HFFc6 (cell line): ENCODE results near the gene ZBED5. TPM values are rescaled to one million over a fixed set of nuclear protein-coding genes. Genes with fewer than 3 reads are reported as not detected.
A peak's percentile ranks its signal among the peaks of the same experiment; 100 is the strongest.

Source experiments
- DNase-seq: peaks from one replicate; pipeline ENCODE4 v3.0.0-alpha.2; 2018
- H3K27ac Mint-ChIP-seq: 2 replicates; pipeline ENCODE4 v1.8.0; 2020; ENCODE audit warnings: mild to moderate bottlenecking, mixed read lengths
- H3K27me3 Mint-ChIP-seq: 2 replicates; pipeline ENCODE4 v1.8.0; 2021; ENCODE audit warnings: mild to moderate bottlenecking, moderate library complexity, mixed read lengths; ENCODE audit not compliant: insufficient read depth
- H3K36me3 Mint-ChIP-seq: 2 replicates; pipeline ENCODE4 v1.8.0; 2021; ENCODE audit warnings: low read depth, mixed read lengths
- H3K4me1 Mint-ChIP-seq: 2 replicates; pipeline ENCODE4 v1.8.0; 2020; ENCODE audit warnings: low read depth, mixed read lengths
- H3K4me3 Mint-ChIP-seq: 2 replicates; pipeline ENCODE4 v1.8.0; 2020; ENCODE audit warnings: mild to moderate bottlenecking, moderate library complexity, mixed read lengths
- H3K9me3 Mint-ChIP-seq: 2 replicates; pipeline ENCODE4 v1.8.0; 2020; ENCODE audit warnings: mild to moderate bottlenecking, mixed read lengths
- total RNA-seq, 6 experiments: library from RNA; stranded (reverse); fragmentation: NEBNext Ultra II Directional; extraction: Animal tissue kit (Norgen Biotek cat#: 25700); gene quantifications; 2 replicates in 1 of 6; 3 replicates in 5 of 6; pipeline ENCODE4 v1.2.3, GENCODE V29; 2021
- TF ChIP-seq, protein P1 (sequence below): fragments of 200-600 bp; sonication (generic); IDR thresholded peaks from 2 replicates; pipeline ENCODE4 v1.5.0; 2021; ENCODE audit warnings: antibody characterized with exemption, mild to moderate bottlenecking

ZBED5 gene
- total RNA-seq, 6 experiments from 2014 or later = 24.0 to 29.0 (median 26.4) TPM

- Mint-ChIP-seq H3K4me1 (peaks cover 44% of the 10 kb centered on the region), H3K27ac (peak overlapping the region; percentile 45; the same call in 1 of the 2 replicates), H3K27me3 (no peaks in the 10 kb centered on the region), H3K36me3 (no peaks in the 10 kb centered on the region), H3K9me3 (no peaks in the 10 kb centered on the region), H3K4me3 (no peak overlapping the region; the same call in 1 of the 2 replicates)
- TF ChIP-seq, protein P1, sequence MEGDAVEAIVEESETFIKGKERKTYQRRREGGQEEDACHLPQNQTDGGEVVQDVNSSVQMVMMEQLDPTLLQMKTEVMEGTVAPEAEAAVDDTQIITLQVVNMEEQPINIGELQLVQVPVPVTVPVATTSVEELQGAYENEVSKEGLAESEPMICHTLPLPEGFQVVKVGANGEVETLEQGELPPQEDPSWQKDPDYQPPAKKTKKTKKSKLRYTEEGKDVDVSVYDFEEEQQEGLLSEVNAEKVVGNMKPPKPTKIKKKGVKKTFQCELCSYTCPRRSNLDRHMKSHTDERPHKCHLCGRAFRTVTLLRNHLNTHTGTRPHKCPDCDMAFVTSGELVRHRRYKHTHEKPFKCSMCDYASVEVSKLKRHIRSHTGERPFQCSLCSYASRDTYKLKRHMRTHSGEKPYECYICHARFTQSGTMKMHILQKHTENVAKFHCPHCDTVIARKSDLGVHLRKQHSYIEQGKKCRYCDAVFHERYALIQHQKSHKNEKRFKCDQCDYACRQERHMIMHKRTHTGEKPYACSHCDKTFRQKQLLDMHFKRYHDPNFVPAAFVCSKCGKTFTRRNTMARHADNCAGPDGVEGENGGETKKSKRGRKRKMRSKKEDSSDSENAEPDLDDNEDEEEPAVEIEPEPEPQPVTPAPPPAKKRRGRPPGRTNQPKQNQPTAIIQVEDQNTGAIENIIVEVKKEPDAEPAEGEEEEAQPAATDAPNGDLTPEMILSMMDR = no peak
- DNase-seq = peak; percentile 85
These were observed 39.3 kb downstream of the ZBED5 start for GRCh38 chr11:10818594-10818993.

DNA sequence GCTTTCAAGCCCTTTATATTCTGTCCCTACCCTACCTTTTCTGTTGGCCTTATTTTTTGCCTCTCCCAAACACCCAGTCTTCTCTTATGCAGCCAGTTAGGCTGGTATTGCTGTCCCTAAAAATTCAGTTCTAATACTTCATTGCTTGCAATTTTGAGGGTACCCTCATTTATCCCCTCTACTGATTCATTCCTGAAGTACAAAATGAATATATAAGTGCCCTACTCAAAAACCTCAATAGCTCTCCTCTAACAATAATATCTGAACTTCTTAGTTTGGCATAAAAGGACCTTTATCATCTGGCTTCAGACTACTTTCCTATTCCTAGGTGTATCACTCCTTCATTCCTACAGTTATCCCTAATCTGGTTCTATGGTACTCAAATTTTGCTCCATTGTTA lies 43.9 kb downstream of the ZBED5 start:
- no peak for DNase-seq
- no peaks in the 10 kb centered on the region for H3K9me3 Mint-ChIP-seq
- peaks cover 39% of the 10 kb centered on the region for H3K4me1 Mint-ChIP-seq
- peaks cover 3% of the 10 kb centered on the region for H3K27me3 Mint-ChIP-seq
- no peaks in the 10 kb centered on the region for H3K36me3 Mint-ChIP-seq
- TF ChIP-seq, protein P1 = no peak
- H3K27ac Mint-ChIP-seq = no peak overlapping the region
- no peak overlapping the region for H3K4me3 Mint-ChIP-seq

GRCh38 chr11:10809373-10810160 lies 48.3 kb downstream of the ZBED5 start:
- H3K9me3 Mint-ChIP-seq = no peaks in the 10 kb centered on the region
- H3K27me3 Mint-ChIP-seq = peaks cover 13% of the 10 kb centered on the region
- peak overlapping the region; percentile 98 for H3K4me3 Mint-ChIP-seq
- H3K27ac Mint-ChIP-seq = peak overlapping the region; percentile 98
- H3K4me1 Mint-ChIP-seq = peaks cover 39% of the 10 kb centered on the region
- peak; percentile 63 for DNase-seq
- TF ChIP-seq, protein P1 = no peak
- peaks cover 29% of the 10 kb centered on the region for H3K36me3 Mint-ChIP-seq

DNA sequence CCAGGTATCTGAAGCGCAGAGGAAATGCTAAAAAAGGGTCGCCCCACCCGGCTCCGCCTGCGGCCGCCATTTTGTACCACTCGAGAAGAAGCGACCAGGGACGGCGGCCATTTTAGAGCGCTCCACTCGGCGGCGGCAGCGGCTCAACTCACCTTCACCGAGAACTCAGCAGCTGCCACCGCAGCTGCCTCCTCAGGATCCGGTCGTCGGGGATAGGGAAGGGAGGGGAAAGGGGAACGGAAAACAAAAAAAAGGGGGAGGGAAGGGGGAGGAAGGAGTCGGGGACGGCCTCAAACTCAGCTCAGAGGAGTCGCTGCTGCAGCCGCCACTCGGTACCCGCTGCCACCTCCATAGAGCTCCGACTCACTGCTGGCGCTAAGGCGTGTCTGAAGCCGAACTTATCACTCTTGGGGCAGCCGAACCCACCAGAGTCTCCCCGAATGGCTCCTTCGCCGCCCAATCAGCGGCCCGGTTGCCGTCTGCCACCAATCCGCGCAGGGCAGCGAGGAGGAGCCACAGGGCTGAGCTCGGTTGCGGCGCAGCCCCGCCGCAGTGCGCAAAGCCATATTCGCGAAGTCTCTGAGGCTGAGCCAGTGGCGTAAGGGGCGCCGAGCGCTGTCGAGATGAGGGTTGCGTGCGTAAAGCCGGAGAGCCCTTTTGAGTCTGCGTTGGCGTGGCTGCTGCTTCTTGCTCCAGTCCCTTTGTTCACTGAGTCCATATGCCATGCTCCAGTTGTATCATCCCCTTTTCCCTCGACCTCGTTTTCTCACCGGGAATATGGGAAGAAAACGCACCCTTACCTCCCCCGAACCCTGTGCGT lies 49.1 kb downstream of the ZBED5 start, which contains the start of gene EIF4G2:
EIF4G2 (minus strand) TSS at position 374 of the 820 bp plus-strand sequence.
- no peaks in the 10 kb centered on the region for H3K9me3 Mint-ChIP-seq
- peak; percentile 99 for DNase-seq
- H3K4me3 Mint-ChIP-seq = peak within 1 kb of the TSS; percentile 98
- peaks cover 37% of the 10 kb centered on the region for H3K36me3 Mint-ChIP-seq
- H3K4me1 Mint-ChIP-seq = peaks cover 47% of the 10 kb centered on the region
- peak within 1 kb of the TSS; percentile 98 for H3K27ac Mint-ChIP-seq
- TF ChIP-seq, protein P1 = peak; percentile 13; the same call in 1 of the 2 replicates
- peaks cover 13% of the 10 kb centered on the region for H3K27me3 Mint-ChIP-seq

GRCh38 chr11:10808235-10808552 lies 49.7 kb downstream of the ZBED5 start:
- Mint-ChIP-seq H3K27ac (peak overlapping the region; percentile 98), H3K27me3 (peaks cover 13% of the 10 kb centered on the region), H3K9me3 (no peaks in the 10 kb centered on the region), H3K4me1 (peaks cover 52% of the 10 kb centered on the region), H3K4me3 (peak overlapping the region; percentile 98), H3K36me3 (peaks cover 43% of the 10 kb centered on the region)
- no peak for DNase-seq
- TF ChIP-seq, protein P1 = no peak
